Bronchus fibroblast of lung (primary cell): ENCODE data around the gene DEFB125. TPM values are rescaled to one million over a fixed set of nuclear protein-coding genes. Genes with fewer than 3 reads are reported as not detected.

Experiments used
- total RNA-seq: library from RNA; depleted of rRNA; stranded (reverse); fragments of >200 nt; gene quantifications from 2 replicates; pipeline ENCODE4 v1.2.3, GENCODE V29; 2015

Gene DEFB125
- total RNA-seq: not detected in 2 replicates

GRCh38 chr20:87401-87800 lies at the start of gene DEFB125:
Gene DEFB125 (plus strand): TSS chr20:87672. CDS start chr20:87710, 38 bp downstream.

GRCh38 chr20:142290-142689 lies 54.8 kb downstream of the DEFB125 start, which contains the start of gene DEFB126:
Gene DEFB126 (plus strand): TSS chr20:142590. CDS start chr20:142629, 39 bp downstream.

Other genes starting within 250 kb of the DEFB125 start
- gene DEFB126, start 54.9 kb downstream of the DEFB125 start, total RNA-seq: not detected in 2 replicates
- not detected in 2 replicates for gene DEFB127, start 69.8 kb downstream of the DEFB125 start, total RNA-seq
- gene DEFB128, start 102.0 kb downstream of the DEFB125 start, total RNA-seq: not detected in 2 replicates
- gene DEFB129, start 139.6 kb downstream of the DEFB125 start, total RNA-seq: not detected in 2 replicates
- not detected in 2 replicates for gene DEFB132, start 170.1 kb downstream of the DEFB125 start, total RNA-seq
- gene C20orf96, start 203.1 kb downstream of the DEFB125 start, total RNA-seq: 1.8 and 2.8 TPM in 2 replicates
- gene ZCCHC3, start 209.9 kb downstream of the DEFB125 start, total RNA-seq: 16.2 and 20.0 TPM in 2 replicates
- gene SOX12, start 237.9 kb downstream of the DEFB125 start, total RNA-seq: 16.0 and 16.1 TPM in 2 replicates